OCI-LY1 (cell line): ENCODE results near the gene ANGEL2.

Source experiments
- H2AFZ ChIP-seq: fragments of 200-600 bp; sonication (generic), shearing (Covaris generic); 2 replicates; pipeline ENCODE4 v1.6.0; 2014; ENCODE audit warnings: antibody characterized with exemption, mild to moderate bottlenecking, low read length
- H3F3A ChIP-seq: fragments of 200-600 bp; sonication (generic), shearing (Covaris generic); 2 replicates; pipeline ENCODE4 v1.6.0; 2014; ENCODE audit warnings: mild to moderate bottlenecking, antibody characterized with exemption, low read length, moderate library complexity; ENCODE audit not compliant: insufficient read depth
- H3K27ac ChIP-seq: fragments of 200-600 bp; sonication (generic); 2 replicates; pipeline ENCODE4 v1.5.1; 2014; ENCODE audit warnings: low read length, mixed run types, mild to moderate bottlenecking, low read depth; ENCODE audit not compliant: poor library complexity, severe bottlenecking
- H3K27me3 ChIP-seq: fragments of 200-600 bp; sonication (generic); 2 replicates; pipeline ENCODE4 v1.6.0; 2014; ENCODE audit warnings: antibody characterized with exemption, mild to moderate bottlenecking, low read length, moderate library complexity; ENCODE audit not compliant: insufficient read depth
- H3K36me3 ChIP-seq: fragments of 200-600 bp; sonication (generic); 2 replicates; pipeline ENCODE4 v1.6.1; 2014; ENCODE audit warnings: mild to moderate bottlenecking, antibody characterized with exemption, low read length, moderate library complexity, mixed read lengths; ENCODE audit not compliant: insufficient read depth
- H3K4me1 ChIP-seq: fragments of 200-600 bp; sonication (generic); 2 replicates; pipeline ENCODE4 v1.5.1; 2014; ENCODE audit warnings: mild to moderate bottlenecking, low read length, moderate library complexity; ENCODE audit not compliant: insufficient read depth, severe bottlenecking
- H3K4me2 ChIP-seq: fragments of 200-600 bp; sonication (generic), shearing (Covaris generic); 2 replicates; pipeline ENCODE4 v1.6.1; 2014; ENCODE audit warnings: low read length
- H3K4me3 ChIP-seq: fragments of 200-600 bp; sonication (generic); 2 replicates; pipeline ENCODE4 v1.5.1; 2014; ENCODE audit warnings: low read length, low read depth, mild to moderate bottlenecking, mixed read lengths; ENCODE audit not compliant: poor library complexity, severe bottlenecking
- H3K79me2 ChIP-seq: fragments of 200-600 bp; shearing (Covaris generic); 2 replicates; pipeline ENCODE4 v1.6.1; 2016; ENCODE audit warnings: mixed run types, low read length, mixed read lengths; ENCODE audit not compliant: insufficient read depth
- H3K9ac ChIP-seq: fragments of 200-600 bp; sonication (generic), shearing (Covaris generic); 2 replicates; pipeline ENCODE4 v1.6.1; 2014; ENCODE audit warnings: mild to moderate bottlenecking, low read length, mixed read lengths
- H3K9me2 ChIP-seq: fragments of 200-600 bp; sonication (generic), shearing (Covaris generic); 2 replicates; pipeline ENCODE4 v1.6.1; 2014; ENCODE audit warnings: low read depth, mild to moderate bottlenecking, low read length, mixed read lengths
- H3K9me3 ChIP-seq: fragments of 200-600 bp; shearing (Covaris generic); 2 replicates; pipeline ENCODE4 v1.6.1; 2014; ENCODE audit warnings: low read length, mixed read lengths
- H4K20me1 ChIP-seq: fragments of 200-600 bp; sonication (generic), shearing (Covaris generic); 2 replicates; pipeline ENCODE4 v1.6.0; 2016; ENCODE audit warnings: mild to moderate bottlenecking, low read length; ENCODE audit not compliant: insufficient read depth
- EZH2 ChIP-seq: fragments of 200-600 bp; sonication (generic), shearing (Covaris generic); IDR thresholded peaks from 2 replicates; pipeline ENCODE4 v1.8.0; 2017; ENCODE audit warnings: borderline replicate concordance, mixed run types, mild to moderate bottlenecking, antibody characterized with exemption, low read length, moderate library complexity, mixed read lengths
- TF ChIP-seq, protein P1 (sequence below): fragments of 200-600 bp; sonication (generic), shearing (Covaris generic); IDR thresholded peaks from 2 replicates; pipeline ENCODE4 v1.5.1; 2017; ENCODE audit warnings: mild to moderate bottlenecking, antibody characterized with exemption, low read length, moderate library complexity, mixed read lengths

ANGEL2 gene

DNA sequence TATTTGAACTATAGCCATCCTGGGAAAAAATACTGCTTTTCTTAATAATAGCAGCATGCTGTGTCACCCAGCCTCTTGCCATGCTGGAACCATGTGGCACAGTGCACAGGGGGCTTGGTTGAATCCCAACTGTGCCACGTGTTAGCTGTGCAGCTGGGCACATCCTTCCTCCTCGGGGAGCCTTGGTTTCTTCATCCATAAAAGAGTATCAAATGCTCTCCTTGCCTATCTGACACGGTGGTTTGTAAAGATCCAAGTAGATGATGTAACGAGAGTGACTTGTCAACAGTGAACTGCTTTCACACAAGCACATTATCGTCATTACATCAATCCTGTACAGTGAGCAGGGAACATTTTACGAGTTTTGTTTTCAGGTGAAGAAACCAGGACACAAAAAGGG is 41.0 kb downstream of the ANGEL2 start:
- H4K20me1 ChIP-seq, result no peaks in the 10 kb centered on the region
- no peaks in the 10 kb centered on the region for H3K9me3 ChIP-seq
- no peak overlapping the region for H2AFZ ChIP-seq
- H3K4me2 ChIP-seq, result no peak overlapping the region
- no peaks in the 10 kb centered on the region for H3K4me1 ChIP-seq
- H3K27me3 ChIP-seq, result no peaks in the 10 kb centered on the region
- no peak overlapping the region for H3K9ac ChIP-seq
- H3K79me2 ChIP-seq, result no peaks in the 10 kb centered on the region
- no peak for TF ChIP-seq EZH2
- TF ChIP-seq, protein P1, sequence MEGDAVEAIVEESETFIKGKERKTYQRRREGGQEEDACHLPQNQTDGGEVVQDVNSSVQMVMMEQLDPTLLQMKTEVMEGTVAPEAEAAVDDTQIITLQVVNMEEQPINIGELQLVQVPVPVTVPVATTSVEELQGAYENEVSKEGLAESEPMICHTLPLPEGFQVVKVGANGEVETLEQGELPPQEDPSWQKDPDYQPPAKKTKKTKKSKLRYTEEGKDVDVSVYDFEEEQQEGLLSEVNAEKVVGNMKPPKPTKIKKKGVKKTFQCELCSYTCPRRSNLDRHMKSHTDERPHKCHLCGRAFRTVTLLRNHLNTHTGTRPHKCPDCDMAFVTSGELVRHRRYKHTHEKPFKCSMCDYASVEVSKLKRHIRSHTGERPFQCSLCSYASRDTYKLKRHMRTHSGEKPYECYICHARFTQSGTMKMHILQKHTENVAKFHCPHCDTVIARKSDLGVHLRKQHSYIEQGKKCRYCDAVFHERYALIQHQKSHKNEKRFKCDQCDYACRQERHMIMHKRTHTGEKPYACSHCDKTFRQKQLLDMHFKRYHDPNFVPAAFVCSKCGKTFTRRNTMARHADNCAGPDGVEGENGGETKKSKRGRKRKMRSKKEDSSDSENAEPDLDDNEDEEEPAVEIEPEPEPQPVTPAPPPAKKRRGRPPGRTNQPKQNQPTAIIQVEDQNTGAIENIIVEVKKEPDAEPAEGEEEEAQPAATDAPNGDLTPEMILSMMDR, result no peak
- H3K9me2 ChIP-seq, result no peaks in the 10 kb centered on the region
- no peaks in the 10 kb centered on the region for H3F3A ChIP-seq
- no peak overlapping the region for H3K4me3 ChIP-seq
- H3K36me3 ChIP-seq, result no peaks in the 10 kb centered on the region
- no peak overlapping the region for H3K27ac ChIP-seq

DNA sequence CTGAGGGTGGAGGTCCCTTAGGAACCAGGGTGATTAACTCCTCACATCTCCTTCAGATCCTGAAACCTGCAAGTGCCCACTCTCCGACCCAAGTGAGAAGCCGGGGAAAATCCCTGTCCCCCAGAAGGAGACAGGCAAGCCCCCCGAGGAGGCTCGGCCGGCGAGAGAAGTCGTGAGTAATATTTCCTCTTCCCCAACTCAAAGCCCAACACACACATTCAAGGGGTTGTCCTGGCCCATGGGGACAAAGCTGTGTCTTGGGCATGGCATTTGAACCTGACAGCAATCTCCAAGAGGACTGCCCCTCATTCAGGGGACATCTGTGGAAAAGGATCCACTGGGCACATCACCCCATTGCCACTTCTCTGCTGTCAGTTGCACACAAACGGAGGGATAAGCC is 41.8 kb downstream of the ANGEL2 start:
- Histone ChIP-seq H3K79me2 (no peaks in the 10 kb centered on the region), H3K4me1 (no peaks in the 10 kb centered on the region), H3K9me2 (no peaks in the 10 kb centered on the region), H3F3A (no peaks in the 10 kb centered on the region), H2AFZ (no peak overlapping the region), H3K4me3 (no peak overlapping the region), H3K4me2 (no peak overlapping the region), H3K27me3 (no peaks in the 10 kb centered on the region), H3K27ac (no peak overlapping the region), H4K20me1 (no peaks in the 10 kb centered on the region), H3K9ac (no peak overlapping the region), H3K36me3 (no peaks in the 10 kb centered on the region), H3K9me3 (no peaks in the 10 kb centered on the region)
- TF ChIP-seq EZH2, result no peak
- TF ChIP-seq, protein P1, result no peak

DNA sequence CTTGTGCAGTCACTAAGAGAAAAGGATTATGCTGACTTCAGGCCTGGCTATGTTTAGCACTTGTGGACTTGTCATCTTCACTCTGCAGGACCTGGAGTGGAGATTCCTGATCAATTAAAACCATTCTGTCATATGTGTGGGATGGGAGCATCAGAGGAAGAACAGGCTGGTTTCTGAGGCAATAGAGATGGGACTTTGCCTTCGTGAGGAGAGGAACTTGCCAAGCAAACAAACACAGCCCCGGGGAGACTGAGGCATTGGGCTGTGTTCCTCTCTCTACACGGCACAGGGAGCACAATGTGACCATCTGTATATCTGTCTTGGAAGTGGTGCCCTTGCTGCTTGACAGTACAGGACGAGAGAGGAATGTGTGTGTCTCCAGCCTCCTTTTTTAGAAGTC is 42.2 kb downstream of the ANGEL2 start:
- H3F3A ChIP-seq, result no peaks in the 10 kb centered on the region
- no peak overlapping the region for H3K4me2 ChIP-seq
- H3K27ac ChIP-seq, result no peak overlapping the region
- H3K27me3 ChIP-seq, result no peaks in the 10 kb centered on the region
- H3K4me3 ChIP-seq, result no peak overlapping the region
- no peak overlapping the region for H3K9ac ChIP-seq
- H3K79me2 ChIP-seq, result no peaks in the 10 kb centered on the region
- no peaks in the 10 kb centered on the region for H4K20me1 ChIP-seq
- H2AFZ ChIP-seq, result no peak overlapping the region
- H3K36me3 ChIP-seq, result no peaks in the 10 kb centered on the region
- H3K9me3 ChIP-seq, result no peaks in the 10 kb centered on the region
- no peaks in the 10 kb centered on the region for H3K9me2 ChIP-seq
- no peak for TF ChIP-seq EZH2
- TF ChIP-seq, protein P1, result no peak
- no peaks in the 10 kb centered on the region for H3K4me1 ChIP-seq
